Hematopoietic multipotent progenitor cell treated with erythropoietin and hydrocortisone succinate and interleukin-3 and kit ligand, for 4 days (in vitro differentiated cells): Measurements from ENCODE around the gene RNASEL.

ENCODE experiments used
- DNase-seq: peaks from one replicate; pipeline ENCODE4 v3.0.0-alpha.2; 2015

Gene RNASEL, protein sequence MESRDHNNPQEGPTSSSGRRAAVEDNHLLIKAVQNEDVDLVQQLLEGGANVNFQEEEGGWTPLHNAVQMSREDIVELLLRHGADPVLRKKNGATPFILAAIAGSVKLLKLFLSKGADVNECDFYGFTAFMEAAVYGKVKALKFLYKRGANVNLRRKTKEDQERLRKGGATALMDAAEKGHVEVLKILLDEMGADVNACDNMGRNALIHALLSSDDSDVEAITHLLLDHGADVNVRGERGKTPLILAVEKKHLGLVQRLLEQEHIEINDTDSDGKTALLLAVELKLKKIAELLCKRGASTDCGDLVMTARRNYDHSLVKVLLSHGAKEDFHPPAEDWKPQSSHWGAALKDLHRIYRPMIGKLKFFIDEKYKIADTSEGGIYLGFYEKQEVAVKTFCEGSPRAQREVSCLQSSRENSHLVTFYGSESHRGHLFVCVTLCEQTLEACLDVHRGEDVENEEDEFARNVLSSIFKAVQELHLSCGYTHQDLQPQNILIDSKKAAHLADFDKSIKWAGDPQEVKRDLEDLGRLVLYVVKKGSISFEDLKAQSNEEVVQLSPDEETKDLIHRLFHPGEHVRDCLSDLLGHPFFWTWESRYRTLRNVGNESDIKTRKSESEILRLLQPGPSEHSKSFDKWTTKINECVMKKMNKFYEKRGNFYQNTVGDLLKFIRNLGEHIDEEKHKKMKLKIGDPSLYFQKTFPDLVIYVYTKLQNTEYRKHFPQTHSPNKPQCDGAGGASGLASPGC

DNA sequence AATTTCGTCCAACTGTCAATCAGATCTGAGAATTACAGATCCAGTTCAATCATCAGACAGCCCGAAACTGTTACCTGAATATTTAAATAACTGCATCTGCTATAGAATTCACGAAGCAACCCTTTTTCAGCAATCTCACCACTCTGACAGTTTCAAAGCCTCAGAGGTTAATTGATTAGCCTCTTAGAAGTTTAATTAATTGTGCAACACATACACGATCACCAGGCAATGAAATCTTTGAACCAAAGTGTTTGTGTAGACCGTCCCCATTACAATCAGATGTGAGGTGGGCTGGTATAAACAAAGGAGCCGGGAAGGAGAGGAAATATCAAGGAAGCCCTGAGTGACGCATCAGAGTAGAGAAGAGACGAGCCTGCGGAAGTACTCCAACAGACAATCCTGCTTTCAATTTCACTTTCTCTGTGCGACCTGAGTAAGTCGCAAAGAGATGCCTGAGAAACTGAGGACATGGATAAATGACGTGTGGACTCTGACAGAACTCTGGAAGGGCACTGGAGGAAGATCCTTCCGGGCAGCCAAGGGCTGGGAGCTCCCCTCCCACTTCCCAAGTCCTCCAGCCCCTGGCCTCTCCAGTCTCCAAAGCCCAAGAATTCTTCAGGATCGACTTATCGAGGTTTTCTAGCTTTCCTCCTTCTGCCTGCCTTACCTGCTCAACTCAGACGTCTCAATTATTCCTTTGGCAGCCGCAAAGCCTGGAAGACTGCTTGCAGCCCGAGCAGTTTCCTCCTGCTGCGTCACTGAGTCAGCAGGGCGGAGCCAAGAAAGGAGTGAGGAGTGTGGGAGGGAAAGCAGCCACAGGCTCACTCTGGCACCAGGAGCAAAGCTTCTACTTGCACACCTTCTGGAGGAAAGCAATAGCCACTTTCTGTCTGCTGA, at the start of gene RNASEL:
RNASEL (minus strand) TSS at position 757 of the 897 bp plus-strand sequence. CDS start 2,450 bp downstream, outside the sequence.
- peak; percentile 80 for DNase-seq

DNA sequence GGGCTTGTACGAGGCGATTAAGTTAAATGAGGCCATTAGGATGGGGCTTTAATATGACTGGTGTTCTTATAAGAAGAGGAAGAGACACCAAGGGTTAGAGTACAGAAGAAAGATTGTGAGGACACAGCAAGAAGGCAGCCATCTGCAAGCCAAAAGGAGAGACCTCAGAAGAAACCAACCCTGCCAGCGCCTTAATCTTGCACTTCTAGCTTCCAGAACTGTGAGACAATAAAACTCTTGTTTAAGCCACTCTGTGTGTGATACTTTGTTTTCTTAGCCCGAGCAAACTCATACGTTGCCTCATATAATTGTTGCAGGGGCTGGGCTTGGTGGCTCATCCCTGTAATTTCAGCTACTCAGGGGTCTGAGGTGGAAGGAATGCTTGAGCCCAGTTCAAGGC, 48.7 kb upstream of the RNASEL start:
- no peak for DNase-seq

DNA sequence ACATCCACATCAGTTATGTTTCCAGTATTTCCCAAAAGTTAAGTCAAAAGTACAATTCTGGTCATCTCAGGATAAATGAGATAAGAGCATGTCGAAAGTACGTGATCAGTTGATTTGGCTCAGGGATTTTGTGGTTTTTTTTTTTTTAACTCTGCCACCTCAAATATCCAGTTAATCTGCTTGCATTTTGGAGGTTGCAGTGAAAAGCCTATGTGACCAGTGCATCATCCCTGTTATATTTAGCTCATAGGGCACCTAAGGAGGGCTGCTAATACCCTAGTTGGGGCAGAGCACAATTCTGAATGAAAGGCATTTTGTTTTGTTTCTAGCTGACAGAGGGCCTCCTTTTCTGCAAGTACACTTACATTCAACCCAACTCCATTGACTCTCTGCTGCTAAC, 46.8 kb upstream of the RNASEL start:
- DNase-seq, result no peak

DNA sequence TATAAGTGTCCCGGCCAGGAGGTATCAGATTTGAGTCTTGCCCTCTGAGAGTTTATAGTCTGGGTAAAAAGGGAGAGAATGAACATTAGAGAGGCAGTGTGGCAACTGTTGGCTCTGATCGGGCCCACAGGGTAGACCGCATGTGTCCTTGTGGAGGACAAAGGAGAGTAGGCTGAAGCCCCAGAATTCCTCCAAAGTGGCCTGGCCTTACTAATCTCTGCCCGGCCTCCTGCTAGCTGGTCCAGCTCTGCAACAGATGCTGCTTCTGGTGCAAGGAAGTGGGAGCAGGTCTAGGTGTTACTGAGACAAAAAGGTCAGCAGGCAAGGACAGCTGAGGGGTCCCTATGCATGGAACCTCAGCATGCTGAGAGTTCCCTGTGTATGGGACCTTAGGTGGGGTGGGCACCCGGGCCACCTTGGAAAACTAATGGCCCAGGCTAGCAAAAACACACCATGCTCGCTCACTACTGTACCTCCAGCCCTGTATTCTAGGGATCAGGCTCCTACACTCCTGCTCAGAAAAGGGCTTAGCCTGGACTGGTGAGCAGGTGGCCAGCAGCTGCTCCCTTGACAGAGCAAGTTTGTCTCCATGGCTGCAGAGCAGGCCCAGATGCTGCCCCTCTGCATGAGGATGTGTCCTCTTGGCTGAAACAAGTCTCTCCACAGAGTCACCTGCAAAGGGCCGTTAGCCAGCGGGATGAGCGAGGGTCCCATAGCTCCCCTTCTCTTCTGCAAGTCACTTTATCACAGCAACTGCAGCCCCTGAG, 45.4 kb upstream of the RNASEL start:
- DNase-seq, result no peak

DNA sequence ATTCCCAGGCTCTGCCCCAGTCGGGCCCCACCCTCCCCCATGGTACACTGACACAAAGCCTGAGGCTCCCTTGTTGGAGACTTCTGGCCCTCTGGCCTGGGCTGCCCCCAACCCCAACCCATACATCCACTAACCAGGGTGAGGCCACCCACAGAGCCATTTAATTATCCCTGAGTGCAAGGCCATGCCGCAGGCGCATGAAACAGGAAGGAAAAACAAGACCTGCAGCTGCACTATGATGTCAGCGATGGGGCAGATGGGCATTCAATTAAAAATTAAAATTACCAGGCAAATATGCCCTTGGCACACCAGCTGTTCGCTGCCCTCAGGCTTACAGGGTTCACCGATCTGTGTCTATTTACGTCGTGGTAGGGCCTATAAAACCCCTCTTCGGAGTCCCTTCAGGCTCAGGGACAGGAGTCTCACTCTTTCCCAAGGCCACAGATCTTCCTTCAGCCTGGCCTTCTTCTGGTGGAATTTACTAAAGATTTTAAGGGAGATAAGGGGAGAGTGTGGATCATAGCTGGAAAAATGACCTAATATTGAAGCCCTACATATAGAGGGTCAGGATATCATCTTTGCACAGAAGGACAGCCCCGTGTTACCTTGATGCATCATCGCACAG, 44.7 kb upstream of the RNASEL start:
- DNase-seq, result no peak

DNA sequence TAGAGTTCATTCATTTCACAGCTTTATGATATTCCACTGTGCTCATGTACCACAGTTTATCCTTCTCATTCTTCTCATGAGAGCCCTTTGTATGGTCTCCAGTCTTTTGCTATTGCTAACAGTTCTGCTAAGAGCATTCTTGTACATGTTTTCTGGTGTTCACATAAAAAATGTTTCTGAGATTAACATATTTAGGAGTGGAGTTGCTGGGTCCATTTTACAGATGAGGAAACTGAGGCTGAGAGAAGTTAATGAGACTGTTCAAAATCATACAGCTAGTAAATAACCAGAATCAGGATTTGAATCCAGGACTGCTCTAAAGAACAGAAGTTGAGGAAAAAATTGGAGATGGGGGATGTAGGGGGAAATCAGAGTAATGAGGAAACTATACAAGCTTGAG, 44.0 kb upstream of the RNASEL start:
- no peak for DNase-seq

DNA sequence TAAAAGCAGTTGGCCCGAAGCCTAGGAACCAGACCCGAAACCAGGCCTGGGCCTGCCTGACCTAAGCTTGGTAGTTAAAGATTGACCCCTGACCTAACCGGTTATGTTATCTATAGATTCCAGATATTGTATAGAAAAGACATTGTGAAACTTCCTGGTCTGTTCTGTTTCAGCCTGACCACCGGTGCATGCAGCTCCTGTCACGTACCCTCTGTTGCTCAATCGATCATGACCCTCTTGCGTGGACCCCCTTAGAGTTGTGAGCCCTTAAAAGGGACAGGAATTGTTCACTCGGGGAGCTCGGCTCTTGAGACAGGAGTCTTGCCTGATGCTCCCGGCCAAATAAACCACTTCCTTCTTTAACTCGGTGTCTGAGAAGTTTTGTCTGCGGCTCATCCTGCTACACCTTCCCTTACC, 43.4 kb upstream of the RNASEL start:
- DNase-seq, result peak; percentile 52

DNA sequence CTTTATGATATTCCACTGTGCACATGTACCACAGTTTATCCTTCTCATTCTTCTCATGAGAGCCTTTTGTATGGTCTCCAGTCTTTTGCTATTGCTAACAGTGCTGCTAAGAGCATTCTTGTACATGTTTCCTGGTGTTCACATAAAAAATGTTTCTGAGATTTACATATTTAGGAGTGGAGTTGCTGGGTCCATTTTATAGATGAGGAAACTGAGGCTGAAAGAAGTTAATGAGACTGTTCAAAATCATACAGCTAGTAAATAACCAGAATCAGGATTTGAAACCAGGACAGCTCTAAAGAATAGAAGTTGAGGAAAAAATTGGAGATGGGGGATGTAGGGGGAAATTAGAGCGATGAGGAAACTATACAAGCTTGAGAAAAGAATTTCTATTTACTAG, 42.9 kb upstream of the RNASEL start:
- no peak for DNase-seq

DNA sequence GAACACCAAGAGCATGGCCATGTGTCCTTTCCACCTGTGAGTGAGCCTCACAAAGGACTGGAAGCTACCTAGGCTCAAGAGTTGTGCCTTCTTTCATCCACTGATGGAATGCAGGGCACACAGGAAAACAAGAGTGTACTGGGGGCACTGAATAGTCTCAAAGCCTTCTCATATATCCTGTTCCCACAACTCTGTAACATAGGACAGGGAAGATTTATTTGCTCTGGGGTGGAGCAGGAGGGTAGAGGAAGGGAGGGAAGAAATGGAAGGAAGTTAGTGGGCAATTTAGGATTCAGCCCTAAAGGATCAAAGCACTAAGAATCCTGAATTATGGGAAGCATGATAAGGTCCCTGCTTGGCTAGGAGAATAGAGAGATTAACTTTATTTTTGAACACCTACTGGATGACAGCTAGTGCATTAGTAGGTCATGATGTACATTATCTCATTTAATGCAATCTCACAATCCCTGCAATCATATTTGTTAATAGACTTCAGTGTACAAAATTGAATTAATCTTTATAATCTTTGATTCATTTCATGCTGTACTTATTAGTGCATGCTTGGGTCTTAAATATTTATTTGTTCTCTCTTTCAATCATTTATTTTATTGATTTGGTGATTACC, 42.1 kb upstream of the RNASEL start:
- no peak for DNase-seq

DNA sequence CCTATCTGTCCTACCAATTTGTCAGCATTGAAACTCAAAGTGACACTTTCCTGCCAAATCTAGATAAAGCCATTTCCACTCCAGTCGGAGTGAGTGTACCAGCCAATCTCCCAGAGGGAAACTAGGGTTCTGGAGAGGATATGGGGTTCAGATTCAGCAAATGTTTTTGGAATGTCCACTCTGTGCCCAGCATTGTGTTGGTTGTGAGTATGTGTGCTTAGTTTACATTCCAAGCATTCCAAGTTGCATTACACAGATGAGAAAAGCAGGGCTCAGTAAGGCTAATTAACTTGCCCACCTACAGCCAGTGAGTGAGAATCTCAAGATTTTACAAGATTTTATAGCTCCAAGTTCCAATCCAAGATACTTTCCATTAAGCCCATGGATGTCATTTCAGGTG, 41.5 kb upstream of the RNASEL start:
- DNase-seq, result no peak

DNA sequence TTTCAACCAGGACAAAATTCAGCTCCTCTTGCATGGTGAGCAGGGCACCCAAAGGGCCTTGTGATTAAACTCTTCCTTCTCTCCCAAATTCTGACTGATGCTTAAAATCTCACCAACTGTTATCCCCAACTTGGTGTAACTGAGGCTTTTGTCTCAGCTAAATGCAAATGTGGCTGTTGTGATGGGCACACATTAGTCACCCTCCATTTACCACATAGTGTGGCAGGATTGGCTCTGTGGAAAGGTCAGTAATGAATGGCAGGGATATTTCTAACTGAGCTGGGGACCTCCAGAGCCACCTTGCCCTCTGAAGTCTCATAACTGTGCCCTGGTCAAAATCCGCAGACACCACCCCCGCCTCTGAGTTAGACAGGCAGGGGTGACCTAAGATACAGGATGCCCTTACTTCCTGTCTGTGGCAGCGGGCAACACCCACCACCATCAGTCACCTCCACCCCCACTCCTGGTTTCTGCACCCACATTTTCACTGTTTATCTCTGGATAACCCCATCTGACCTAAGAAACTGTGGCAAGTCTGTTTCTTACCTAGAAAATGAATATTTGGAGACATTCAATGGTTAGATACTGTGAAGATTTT, 40.5 kb upstream of the RNASEL start:
- peak; percentile 70 for DNase-seq

DNA sequence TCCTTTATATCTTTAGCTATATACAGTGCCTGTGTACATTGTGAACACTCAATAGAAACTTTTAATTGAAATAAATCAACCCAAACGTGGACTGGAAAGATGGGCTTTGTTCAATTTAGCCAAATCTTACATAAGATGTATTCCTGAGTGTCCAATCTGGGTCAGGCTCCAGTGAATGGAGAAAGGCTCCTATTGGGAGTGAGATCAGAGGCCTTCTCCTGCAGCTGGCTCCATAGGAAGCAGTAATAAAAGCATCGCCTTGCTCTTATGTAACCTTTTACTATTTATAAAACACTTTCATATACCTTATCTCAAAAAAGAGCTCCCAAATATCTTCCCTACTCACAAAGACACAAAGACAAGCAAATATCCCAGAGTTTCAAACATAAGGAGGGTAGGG, 40.0 kb upstream of the RNASEL start:
- DNase-seq, result no peak

DNA sequence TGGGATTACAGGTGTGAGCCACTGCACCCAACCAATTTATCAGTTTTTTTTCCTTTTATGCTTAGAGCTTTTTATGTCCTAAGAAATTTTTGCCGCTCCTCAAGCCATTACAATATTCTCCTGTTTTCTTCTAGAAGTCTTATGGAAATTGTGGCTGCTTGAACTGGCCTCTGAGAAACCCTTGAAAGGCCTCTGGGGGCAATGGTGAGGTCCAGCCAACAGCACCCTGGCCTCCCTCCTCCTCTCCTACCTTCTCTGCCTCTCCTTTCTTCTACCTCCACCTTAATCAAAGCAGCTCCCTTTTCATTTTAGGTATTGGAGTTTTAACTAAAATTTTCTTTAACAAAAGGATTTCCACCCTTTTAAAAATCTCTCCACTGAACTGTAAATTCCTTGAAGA, 39.6 kb upstream of the RNASEL start:
- no peak for DNase-seq

DNA sequence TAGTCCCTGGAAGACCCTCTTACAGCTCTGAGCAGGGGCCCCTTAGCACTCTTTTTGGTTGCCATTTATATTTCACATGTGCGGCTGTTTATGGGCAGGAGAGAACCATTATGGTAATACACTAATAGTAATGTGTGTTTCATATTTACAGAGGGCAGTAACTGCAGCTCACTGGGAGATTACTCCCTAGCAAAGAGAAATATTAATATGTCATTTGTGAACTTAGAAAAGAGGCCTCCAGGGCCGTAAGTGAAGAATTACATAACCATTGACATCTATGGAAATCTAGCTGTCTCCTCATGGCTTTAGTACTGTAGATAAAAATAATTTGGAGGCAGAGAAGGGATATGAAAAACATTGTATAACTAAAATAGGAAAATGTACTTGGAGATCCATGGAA, 38.6 kb upstream of the RNASEL start:
- DNase-seq, result no peak

DNA sequence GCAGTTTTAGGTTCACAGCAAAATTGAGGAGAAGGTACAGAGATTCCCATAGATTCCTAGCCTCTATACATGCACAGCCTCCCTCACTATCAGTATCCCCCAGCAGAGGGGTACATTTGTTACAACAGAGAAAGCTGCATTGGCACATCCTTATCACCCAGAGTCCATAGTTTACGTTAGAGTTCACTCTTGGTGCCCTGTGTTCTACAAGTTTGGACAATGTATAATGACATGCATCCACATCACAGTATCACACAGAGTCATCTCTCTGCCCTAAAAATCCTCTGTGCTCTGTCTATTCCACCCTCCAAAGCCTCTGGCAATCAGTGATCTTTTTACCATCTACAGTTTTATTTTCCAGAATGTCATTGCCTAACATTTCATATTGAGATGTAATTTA, 37.5 kb upstream of the RNASEL start:
- peak; percentile 46 for DNase-seq

DNA sequence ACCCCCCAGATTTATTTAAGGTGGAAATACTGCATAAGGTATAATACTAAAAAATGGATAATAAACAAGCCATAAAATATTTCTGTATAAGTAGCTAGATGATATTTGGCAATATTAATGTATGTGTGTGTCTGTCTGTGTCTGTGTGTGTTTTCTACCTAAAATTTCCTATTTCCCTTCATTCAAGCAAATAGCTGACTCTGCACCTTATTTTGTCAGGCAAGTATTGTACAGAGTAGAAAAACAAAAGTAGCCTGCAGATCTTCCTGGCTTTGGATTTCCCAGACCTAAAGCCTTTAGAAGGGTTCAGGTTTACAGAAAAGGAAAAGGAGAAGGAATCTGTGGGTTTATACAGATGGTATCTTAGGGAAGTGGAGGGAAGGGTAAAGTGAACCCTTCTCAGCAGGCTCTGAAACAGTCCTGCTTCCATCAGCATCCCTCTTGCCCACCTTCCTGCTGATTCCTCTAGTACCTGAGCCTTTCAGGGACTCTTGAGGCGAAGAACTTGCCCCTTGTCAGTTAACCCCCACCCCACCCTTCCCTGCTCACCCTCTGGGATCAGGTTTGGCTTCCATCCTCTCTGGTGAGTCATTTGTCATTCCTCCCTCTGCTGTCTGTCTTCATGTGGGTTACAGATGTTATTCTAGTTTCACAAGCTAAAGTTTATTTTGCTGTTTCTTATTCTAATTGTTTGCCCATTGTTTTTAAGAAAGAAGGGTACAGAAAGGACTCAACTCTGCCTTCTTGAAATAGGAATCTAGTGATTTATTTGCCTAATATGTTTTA, 36.9 kb upstream of the RNASEL start:
- no peak for DNase-seq

DNA sequence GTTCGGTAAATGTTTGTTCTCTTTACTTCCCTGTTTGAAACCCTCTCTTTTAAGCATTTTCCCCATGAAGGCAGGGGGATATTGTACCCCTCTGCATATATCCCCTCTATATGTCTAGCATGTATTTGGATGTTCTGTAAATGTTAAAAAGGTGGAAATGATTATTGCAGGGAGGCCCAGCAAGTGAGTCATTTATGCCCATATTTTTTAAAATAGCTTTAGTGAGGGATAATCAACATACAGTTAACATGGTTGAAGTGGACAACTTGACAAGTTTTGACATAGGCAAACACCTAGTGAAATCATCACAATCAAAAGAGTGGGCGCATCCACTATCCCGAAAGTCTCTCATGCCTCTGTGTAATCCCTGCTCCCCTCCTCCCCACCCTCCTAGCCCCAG, 36.0 kb upstream of the RNASEL start:
- no peak for DNase-seq

DNA sequence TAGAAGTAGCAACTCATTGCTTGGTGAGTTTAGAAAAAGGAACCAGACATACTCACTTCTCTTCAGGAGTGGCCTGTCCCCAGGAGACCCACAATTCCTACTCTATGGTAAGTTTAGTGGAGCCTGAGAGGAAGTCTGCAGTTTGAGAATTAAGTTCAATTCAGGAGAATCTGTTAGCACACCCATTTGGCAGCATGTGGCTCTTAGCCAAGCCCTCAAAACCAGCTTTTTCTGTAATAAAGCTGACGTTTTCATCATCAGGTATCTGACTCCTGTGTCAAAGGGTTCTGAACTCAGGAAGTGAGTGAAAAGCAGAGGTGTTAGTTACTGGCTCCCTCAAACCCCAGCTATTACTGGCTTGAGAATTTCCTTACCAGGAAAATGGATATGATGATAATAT, 35.5 kb upstream of the RNASEL start:
- DNase-seq, result no peak

DNA sequence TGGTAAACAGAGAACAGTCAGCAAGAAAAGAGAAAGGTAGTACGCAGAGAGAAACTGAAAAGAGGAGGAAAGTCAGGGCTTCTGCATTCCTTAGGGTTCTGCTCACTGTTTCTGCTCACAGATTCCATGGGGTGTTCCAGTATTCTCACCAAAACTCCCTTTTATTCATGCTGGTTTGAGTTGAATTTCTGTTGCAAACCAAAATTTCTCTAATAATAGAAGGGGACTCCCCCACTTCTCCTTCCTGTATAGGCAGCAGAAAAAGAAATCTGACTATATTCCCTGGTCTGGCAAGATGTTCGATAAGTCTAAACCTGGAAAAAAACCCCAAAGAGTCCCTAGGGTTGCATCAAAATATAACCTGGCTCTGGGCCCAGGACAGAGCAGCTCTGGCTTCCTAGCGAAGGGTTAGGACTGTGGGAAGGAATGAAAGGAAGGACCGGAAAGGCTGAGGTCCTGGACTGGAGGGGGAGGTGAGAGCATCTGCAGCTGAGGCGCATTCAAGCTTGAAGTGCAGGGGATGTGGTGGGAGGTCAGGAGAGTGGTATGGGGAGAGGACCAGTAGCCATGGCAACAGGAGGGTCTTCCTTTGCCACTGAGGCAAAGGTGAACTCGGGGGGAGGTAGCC, 34.0 kb upstream of the RNASEL start:
- DNase-seq, result no peak

DNA sequence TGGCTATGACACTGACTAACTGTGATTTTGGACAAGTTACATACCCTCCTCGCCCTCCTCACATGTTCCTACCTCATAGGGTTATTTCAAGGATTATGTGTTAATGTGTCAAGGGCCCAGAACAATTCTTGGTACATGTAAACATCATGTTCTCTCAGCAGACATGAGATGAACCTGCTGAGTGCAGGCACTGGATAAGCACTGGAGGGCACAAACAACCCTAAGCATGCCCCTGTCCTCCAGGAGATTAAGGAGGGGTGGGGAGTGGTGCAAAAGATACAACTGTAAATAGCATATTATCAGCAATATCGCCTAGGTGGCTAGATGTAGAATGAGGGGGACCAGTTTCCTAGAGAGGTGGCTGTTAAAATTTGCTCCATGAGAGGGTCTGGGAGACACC, 32.9 kb upstream of the RNASEL start:
- DNase-seq, result peak; percentile 56
